SK-N-SH treated with all-trans-retinoic acid at 6 μM for 48 hours (cell line): ENCODE data around the gene AEBP2.

Source experiments
- ARNTL ChIP-seq: fragments of 450-650 bp; formaldehyde crosslinking; IDR thresholded peaks from 2 replicates; pipeline ENCODE4 v1.5.0; 2020; ENCODE audit warnings: low read depth, mild to moderate bottlenecking, moderate library complexity, borderline replicate concordance
- CSDC2 ChIP-seq: fragments of 250-450 bp; sonication (Bioruptor Pico); IDR thresholded peaks from 2 replicates; pipeline ENCODE4 v1.5.0; 2020; ENCODE audit warnings: mild to moderate bottlenecking, moderate library complexity
- ESRRG ChIP-seq: fragments of 250-450 bp; sonication (Bioruptor Pico); IDR thresholded peaks from 2 replicates; pipeline ENCODE4 v1.6.1; 2021; ENCODE audit warnings: mild to moderate bottlenecking
- OSR1 ChIP-seq: fragments of 250-450 bp; sonication (Bioruptor Pico); IDR thresholded peaks from 2 replicates; pipeline ENCODE4 v1.8.0; 2022; ENCODE audit warnings: moderate library complexity, mild to moderate bottlenecking, inconsistent platforms
- PPARA ChIP-seq: fragments of 250-450 bp; sonication (Bioruptor Pico); IDR thresholded peaks from 2 replicates; pipeline ENCODE4 v1.5.0; 2020; ENCODE audit warnings: mild to moderate bottlenecking, borderline replicate concordance
- RARB ChIP-seq: fragments of 250-450 bp; sonication (Bioruptor Pico); IDR thresholded peaks from 2 replicates; pipeline ENCODE4 v1.8.0; 2021; ENCODE audit warnings: mild to moderate bottlenecking, moderate library complexity
- SNAI2 ChIP-seq: fragments of 250-450 bp; sonication (Bioruptor Pico); IDR thresholded peaks from 2 replicates; pipeline ENCODE4 v1.5.0; 2020; ENCODE audit warnings: mild to moderate bottlenecking, moderate library complexity
- ZC3H10 ChIP-seq: fragments of 250-450 bp; sonication (Bioruptor Pico); IDR thresholded peaks from 2 replicates; pipeline ENCODE4 v1.5.1; 2021; ENCODE audit warnings: mild to moderate bottlenecking, moderate library complexity
- ZFP3 ChIP-seq: fragments of 250-450 bp; sonication (Bioruptor Pico); IDR thresholded peaks from 2 replicates; pipeline ENCODE4 v1.5.0; 2020; ENCODE audit warnings: mild to moderate bottlenecking, moderate library complexity
- ZFP30 ChIP-seq: fragments of 450-650 bp; formaldehyde crosslinking; IDR thresholded peaks from 2 replicates; pipeline ENCODE4 v1.5.0; 2022; ENCODE audit warnings: mild to moderate bottlenecking, moderate library complexity
- ZNF8 ChIP-seq: fragments of 450-650 bp; formaldehyde crosslinking; IDR thresholded peaks from 2 replicates; pipeline ENCODE4 v1.5.0; 2020; ENCODE audit warnings: mild to moderate bottlenecking, moderate library complexity
- TF ChIP-seq, protein P1 (sequence below): fragments of 250-450 bp; sonication (Bioruptor Pico); IDR thresholded peaks from 2 replicates; pipeline ENCODE4 v1.5.1; 2020; ENCODE audit warnings: low read depth, mild to moderate bottlenecking, moderate library complexity
- TF ChIP-seq, protein P2 (sequence below): fragments of 250-450 bp; sonication (Bioruptor Pico); IDR thresholded peaks from 2 replicates; pipeline ENCODE4 v1.8.0; 2020; ENCODE audit warnings: mild to moderate bottlenecking, moderate library complexity, borderline replicate concordance

DNA sequence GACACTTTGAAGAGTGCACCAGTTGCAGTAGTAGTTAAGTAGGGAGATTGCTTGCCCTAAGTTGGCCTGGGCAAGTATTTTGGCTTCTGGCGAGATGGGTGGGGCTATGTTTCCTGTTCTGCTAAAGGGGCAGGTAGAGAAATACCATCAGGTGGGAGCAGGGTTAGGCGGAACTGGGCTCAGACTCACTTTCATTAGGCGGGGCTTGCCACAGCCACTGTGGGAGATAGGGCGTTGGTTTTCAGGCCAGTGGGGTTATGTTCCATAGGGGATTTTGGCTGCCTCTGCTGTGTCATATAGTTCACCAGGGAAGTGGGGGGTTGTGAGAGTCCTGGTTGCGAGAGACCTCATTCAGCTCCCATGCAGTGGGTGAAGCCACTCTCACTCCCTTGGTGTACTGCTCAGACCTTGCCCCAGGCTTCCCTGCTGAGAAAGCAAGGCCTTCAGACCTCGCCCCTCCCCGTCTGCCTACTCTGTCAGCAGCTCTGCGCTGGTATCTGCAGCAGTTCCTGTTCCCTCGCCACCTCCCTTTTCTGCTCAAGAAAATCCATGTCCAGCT lies 43.3 kb downstream of the AEBP2 start:
- TF ChIP-seq CSDC2 (no peak), ARNTL (CRISPR knock-in tag) (no peak), ZC3H10 (CRISPR knock-in tag) (no peak), RARB (CRISPR knock-in tag) (no peak), ZFP30 (no peak), PPARA (CRISPR knock-in tag) (no peak), SNAI2 (CRISPR knock-in tag) (no peak), ZFP3 (CRISPR knock-in tag) (no peak), OSR1 (CRISPR knock-in tag) (no peak), ZNF8 (CRISPR knock-in tag) (no peak), ESRRG (CRISPR knock-in tag) (no peak)
- TF ChIP-seq, protein P1, sequence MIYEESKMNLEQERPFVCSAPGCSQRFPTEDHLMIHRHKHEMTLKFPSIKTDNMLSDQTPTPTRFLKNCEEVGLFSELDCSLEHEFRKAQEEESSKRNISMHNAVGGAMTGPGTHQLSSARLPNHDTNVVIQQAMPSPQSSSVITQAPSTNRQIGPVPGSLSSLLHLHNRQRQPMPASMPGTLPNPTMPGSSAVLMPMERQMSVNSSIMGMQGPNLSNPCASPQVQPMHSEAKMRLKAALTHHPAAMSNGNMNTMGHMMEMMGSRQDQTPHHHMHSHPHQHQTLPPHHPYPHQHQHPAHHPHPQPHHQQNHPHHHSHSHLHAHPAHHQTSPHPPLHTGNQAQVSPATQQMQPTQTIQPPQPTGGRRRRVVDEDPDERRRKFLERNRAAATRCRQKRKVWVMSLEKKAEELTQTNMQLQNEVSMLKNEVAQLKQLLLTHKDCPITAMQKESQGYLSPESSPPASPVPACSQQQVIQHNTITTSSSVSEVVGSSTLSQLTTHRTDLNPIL (CRISPR knock-in tag): no peak
- TF ChIP-seq, protein P2, sequence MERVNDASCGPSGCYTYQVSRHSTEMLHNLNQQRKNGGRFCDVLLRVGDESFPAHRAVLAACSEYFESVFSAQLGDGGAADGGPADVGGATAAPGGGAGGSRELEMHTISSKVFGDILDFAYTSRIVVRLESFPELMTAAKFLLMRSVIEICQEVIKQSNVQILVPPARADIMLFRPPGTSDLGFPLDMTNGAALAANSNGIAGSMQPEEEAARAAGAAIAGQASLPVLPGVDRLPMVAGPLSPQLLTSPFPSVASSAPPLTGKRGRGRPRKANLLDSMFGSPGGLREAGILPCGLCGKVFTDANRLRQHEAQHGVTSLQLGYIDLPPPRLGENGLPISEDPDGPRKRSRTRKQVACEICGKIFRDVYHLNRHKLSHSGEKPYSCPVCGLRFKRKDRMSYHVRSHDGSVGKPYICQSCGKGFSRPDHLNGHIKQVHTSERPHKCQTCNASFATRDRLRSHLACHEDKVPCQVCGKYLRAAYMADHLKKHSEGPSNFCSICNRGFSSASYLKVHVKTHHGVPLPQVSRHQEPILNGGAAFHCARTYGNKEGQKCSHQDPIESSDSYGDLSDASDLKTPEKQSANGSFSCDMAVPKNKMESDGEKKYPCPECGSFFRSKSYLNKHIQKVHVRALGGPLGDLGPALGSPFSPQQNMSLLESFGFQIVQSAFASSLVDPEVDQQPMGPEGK (CRISPR knock-in tag): no peak
